Activated CD8-positive, alpha-beta T cell treated with anti-CD3 and anti-CD28 coated beads, Interleukin-2, amount 10 ng/mL, durations not matched to agents 7 days and 5 days (primary cell): Measurements from ENCODE around the gene PPARG. TPM values are rescaled to one million over a fixed set of nuclear protein-coding genes. Genes with fewer than 3 reads are reported as not detected.
"Not testable (repeated sequence)": the region's sequence is repeated elsewhere in the genome, so short reads cannot be mapped to it uniquely, and the experiment has no call there.

ENCODE experiments used
- ATAC-seq: fragments of 150-1000 bp; cut with Tn5 transposase; one replicate; pipeline ENCODE4 v1.10.0; 2021; ENCODE audit warnings: moderate library complexity
- CTCF ChIA-PET: fragments of 350-600 bp; sonication (Branson Sonifier 250); formaldehyde crosslinking; loops from one replicate; lab custom pipeline; 2021; ENCODE audit warnings: antibody characterized with exemption; lab: Charles Lee
- POLR2A ChIA-PET: fragments of 350-600 bp; sonication (Branson Sonifier 250); formaldehyde crosslinking; loops from one replicate; lab custom pipeline; 2021; ENCODE audit warnings: antibody characterized with exemption; lab: Charles Lee
- DNase-seq: peaks from one replicate; pipeline ENCODE4 v3.0.0-alpha.2; 2020
- H3K27ac Mint-ChIP-seq: one replicate; pipeline ENCODE4 v1.8.0; 2021; ENCODE audit warnings: mild to moderate bottlenecking, mixed read lengths
- H3K27me3 Mint-ChIP-seq: one replicate; pipeline ENCODE4 v1.8.0; 2021; ENCODE audit warnings: low read depth, mixed read lengths
- H3K36me3 Mint-ChIP-seq: one replicate; pipeline ENCODE4 v1.8.0; 2021; ENCODE audit warnings: low read depth, mixed read lengths
- H3K4me1 Mint-ChIP-seq: one replicate; pipeline ENCODE4 v1.8.0; 2021; ENCODE audit warnings: low read depth, mixed read lengths
- H3K4me3 Mint-ChIP-seq: one replicate; pipeline ENCODE4 v1.8.0; 2021; ENCODE audit warnings: mild to moderate bottlenecking, mixed read lengths
- H3K9me3 Mint-ChIP-seq: one replicate; pipeline ENCODE4 v1.8.0; 2022; ENCODE audit warnings: mixed read lengths; ENCODE audit not compliant: insufficient read depth
- total RNA-seq, 2 experiments: library from RNA; stranded (reverse); gene quantifications; one replicate each; pipeline ENCODE4 v1.2.3, GENCODE V29; 2021

PPARG gene
- total RNA-seq, 2 experiments from 2014 or later: not detected

GRCh38 chr3:12372741-12373280 is 83.9 kb downstream of the PPARG start:
- ChIA-PET CTCF (interaction anchor here (1.5 kb wide), 1 partner anchor 107 kb away, joined by 6 read pairs; no protein-coding TSS in a partner anchor), POLR2A (no interaction called here)
- Mint-ChIP-seq H3K27ac (no peak overlapping the region), H3K4me1 (no peaks in the 10 kb centered on the region), H3K27me3 (peaks cover 22% of the 10 kb centered on the region), H3K36me3 (no peaks in the 10 kb centered on the region), H3K9me3 (no peaks in the 10 kb centered on the region), H3K4me3 (no peak overlapping the region)
- no peak for ATAC-seq
- no peak for DNase-seq

GRCh38 chr3:12375572-12375971 is 86.7 kb downstream of the PPARG start:
- H3K9me3 Mint-ChIP-seq: no peaks in the 10 kb centered on the region
- peaks cover 22% of the 10 kb centered on the region for H3K27me3 Mint-ChIP-seq
- no peaks in the 10 kb centered on the region for H3K36me3 Mint-ChIP-seq
- H3K4me1 Mint-ChIP-seq: peaks cover 7% of the 10 kb centered on the region
- CTCF ChIA-PET: no interaction called here
- POLR2A ChIA-PET: no interaction called here
- H3K27ac Mint-ChIP-seq: no peak overlapping the region
- ATAC-seq (no peak), DNase-seq (no peak)
- no peak overlapping the region for H3K4me3 Mint-ChIP-seq

GRCh38 chr3:12379640-12380429 is 91.0 kb downstream of the PPARG start:
- Mint-ChIP-seq H3K9me3 (no peaks in the 10 kb centered on the region), H3K4me1 (peaks cover 11% of the 10 kb centered on the region), H3K27me3 (peaks cover 10% of the 10 kb centered on the region), H3K27ac (no peak overlapping the region), H3K36me3 (no peaks in the 10 kb centered on the region), H3K4me3 (no peak overlapping the region)
- no peak for DNase-seq
- ATAC-seq: no peak
- POLR2A ChIA-PET: no interaction called here
- CTCF ChIA-PET: interaction anchor here (1.8 kb wide), 1 partner anchor 15 kb away, joined by 5 read pairs; no protein-coding TSS in a partner anchor

GRCh38 chr3:12380461-12380860 is 91.6 kb downstream of the PPARG start:
- POLR2A ChIA-PET: no interaction called here
- CTCF ChIA-PET: interaction anchor here (1.8 kb wide), 1 partner anchor 15 kb away, joined by 5 read pairs; no protein-coding TSS in a partner anchor
- ATAC-seq (no peak), DNase-seq (no peak)
- Mint-ChIP-seq H3K4me1 (peaks cover 12% of the 10 kb centered on the region), H3K9me3 (no peaks in the 10 kb centered on the region), H3K27ac (no peak overlapping the region), H3K27me3 (peaks cover 6% of the 10 kb centered on the region), H3K36me3 (no peaks in the 10 kb centered on the region), H3K4me3 (no peak overlapping the region)

GRCh38 chr3:12381199-12381598 is 92.3 kb downstream of the PPARG start:
- DNase-seq: no peak
- no peak for ATAC-seq
- no peaks in the 10 kb centered on the region for H3K36me3 Mint-ChIP-seq
- no peak overlapping the region for H3K27ac Mint-ChIP-seq
- ChIA-PET CTCF (interaction anchor here (1.8 kb wide), 1 partner anchor 14 kb away, joined by 5 read pairs; no protein-coding TSS in a partner anchor), POLR2A (no interaction called here)
- H3K27me3 Mint-ChIP-seq: peaks cover 6% of the 10 kb centered on the region
- H3K9me3 Mint-ChIP-seq: no peaks in the 10 kb centered on the region
- H3K4me1 Mint-ChIP-seq: peaks cover 12% of the 10 kb centered on the region
- no peak overlapping the region for H3K4me3 Mint-ChIP-seq

GRCh38 chr3:12383218-12383617 is 94.3 kb downstream of the PPARG start:
- POLR2A ChIA-PET: no interaction called here

GRCh38 chr3:12384451-12385233 is 95.8 kb downstream of the PPARG start:
- DNase-seq (no peak), ATAC-seq (no peak)
- no peaks in the 10 kb centered on the region for H3K9me3 Mint-ChIP-seq
- CTCF ChIA-PET: no interaction called here
- no peak overlapping the region for H3K4me3 Mint-ChIP-seq
- peaks cover 10% of the 10 kb centered on the region for H3K4me1 Mint-ChIP-seq
- no peaks in the 10 kb centered on the region for H3K36me3 Mint-ChIP-seq
- peaks cover 15% of the 10 kb centered on the region for H3K27me3 Mint-ChIP-seq
- POLR2A ChIA-PET: no interaction called here
- H3K27ac Mint-ChIP-seq: no peak overlapping the region

More at GRCh38 chr3:12383218-12383617, 94.3 kb downstream of the PPARG start:
- Mint-ChIP-seq H3K36me3 (no peaks in the 10 kb centered on the region), H3K9me3 (no peaks in the 10 kb centered on the region), H3K27me3 (peaks cover 12% of the 10 kb centered on the region), H3K27ac (no peak overlapping the region), H3K4me3 (no peak overlapping the region), H3K4me1 (peaks cover 12% of the 10 kb centered on the region)
- no peak for DNase-seq
- ATAC-seq: no peak
- CTCF ChIA-PET: no interaction called here

GRCh38 chr3:12386514-12387291 is 97.8 kb downstream of the PPARG start:
- H3K9me3 Mint-ChIP-seq, POLR2A ChIA-PET, ATAC-seq, H3K36me3 Mint-ChIP-seq, DNase-seq, H3K4me1 Mint-ChIP-seq, H3K4me3 Mint-ChIP-seq, H3K27ac Mint-ChIP-seq: not testable (repeated sequence)
- peaks cover 15% of the 10 kb centered on the region for H3K27me3 Mint-ChIP-seq
- CTCF ChIA-PET: interaction anchor here (0.7 kb wide), 1 partner anchor 27 kb away, joined by 3 read pairs; no protein-coding TSS in a partner anchor

GRCh38 chr3:12388185-12388584 is 99.3 kb downstream of the PPARG start:
- ChIA-PET POLR2A (no interaction called here), CTCF (interaction anchor here (0.6 kb wide), 1 partner anchor 272 kb away, joined by 3 read pairs; no protein-coding TSS in a partner anchor)
- Mint-ChIP-seq H3K4me1 (peaks cover 5% of the 10 kb centered on the region), H3K27me3 (peaks cover 17% of the 10 kb centered on the region), H3K36me3 (no peaks in the 10 kb centered on the region), H3K27ac (no peak overlapping the region), H3K4me3 (no peak overlapping the region), H3K9me3 (no peaks in the 10 kb centered on the region)
- DNase-seq (no peak), ATAC-seq (no peak)

GRCh38 chr3:12392101-12392878 is 103.4 kb downstream of the PPARG start:
- no peaks in the 10 kb centered on the region for H3K36me3 Mint-ChIP-seq
- ATAC-seq (no peak), DNase-seq (no peak)
- H3K4me3 Mint-ChIP-seq: no peak overlapping the region
- no peak overlapping the region for H3K27ac Mint-ChIP-seq
- peaks cover 8% of the 10 kb centered on the region for H3K27me3 Mint-ChIP-seq
- POLR2A ChIA-PET: no interaction called here
- H3K4me1 Mint-ChIP-seq: peaks cover 12% of the 10 kb centered on the region
- no peaks in the 10 kb centered on the region for H3K9me3 Mint-ChIP-seq
- CTCF ChIA-PET: no interaction called here
